Muscle layer of colon (tissue), 2 donors: Measurements from ENCODE around the gene LRRK1.
"Not testable (repeated sequence)": the region's sequence is repeated elsewhere in the genome, so short reads cannot be mapped to it uniquely, and the experiment has no call there.

Experiments
- H3K27ac ChIP-seq: one replicate; pipeline ENCODE4 v1.7.0; 2013; ENCODE audit warnings: low read depth, mild to moderate bottlenecking, low read length, moderate library complexity
- H3K27me3 ChIP-seq, 2 donors: one replicate each; pipeline ENCODE4 v1.7.0; 2013; ENCODE audit warnings: low read length in 2 of 2, mild to moderate bottlenecking in 2 of 2; ENCODE audit not compliant: insufficient read depth in 2 of 2, control insufficient read depth in 1 of 2
- H3K36me3 ChIP-seq: one replicate; pipeline ENCODE4 v1.7.0; 2013; ENCODE audit warnings: mild to moderate bottlenecking, low read length; ENCODE audit not compliant: insufficient read depth
- H3K4me1 ChIP-seq: one replicate; pipeline ENCODE4 v1.7.0; 2013; ENCODE audit warnings: mild to moderate bottlenecking, low read length; ENCODE audit not compliant: insufficient read depth
- H3K4me3 ChIP-seq, 2 donors: one replicate each; pipeline ENCODE4 v1.7.0; 2013; ENCODE audit warnings: low read length in 2 of 2, low read depth in 1 of 2, mild to moderate bottlenecking in 1 of 2, moderate library complexity in 1 of 2
- H3K9ac ChIP-seq: one replicate; pipeline ENCODE4 v1.7.0; 2013; ENCODE audit warnings: low read length
- H3K9me3 ChIP-seq: one replicate; pipeline ENCODE4 v1.7.0; 2013; ENCODE audit warnings: mild to moderate bottlenecking, low read length
- donor health status: abdominal sarcoma.
- donor health status: Adenocarcinoma of cecum.

Gene LRRK1

GRCh38 chr15:101068523-101068960 lies 149.4 kb downstream of the LRRK1 start:
- Histone ChIP-seq H3K27me3 (no peaks in the 10 kb centered on the region), H3K4me3 (no peak overlapping the region), H3K4me1 (peaks cover 8% of the 10 kb centered on the region), H3K9me3 (no peaks in the 10 kb centered on the region), H3K36me3 (no peaks in the 10 kb centered on the region), H3K27ac (no peak overlapping the region), H3K9ac (no peak overlapping the region)

GRCh38 chr15:101068961-101069653 lies 149.9 kb downstream of the LRRK1 start:
- no peak overlapping the region for H3K9ac ChIP-seq
- no peaks in the 10 kb centered on the region for H3K36me3 ChIP-seq
- peaks cover 6% of the 10 kb centered on the region for H3K4me1 ChIP-seq
- no peak overlapping the region for H3K27ac ChIP-seq
- no peak overlapping the region for H3K4me3 ChIP-seq
- H3K27me3 ChIP-seq = no peaks in the 10 kb centered on the region
- no peaks in the 10 kb centered on the region for H3K9me3 ChIP-seq

GRCh38 chr15:101069654-101069973 lies 150.5 kb downstream of the LRRK1 start:
- peaks cover 1% of the 10 kb centered on the region for H3K4me1 ChIP-seq
- H3K9me3 ChIP-seq = no peaks in the 10 kb centered on the region
- no peaks in the 10 kb centered on the region for H3K36me3 ChIP-seq
- no peak overlapping the region for H3K9ac ChIP-seq
- H3K27me3 ChIP-seq = no peaks in the 10 kb centered on the region
- no peak overlapping the region for H3K27ac ChIP-seq
- H3K4me3 ChIP-seq = no peak overlapping the region

- Histone ChIP-seq H3K4me3 (no peak overlapping the region), H3K27me3 (no peaks in the 10 kb centered on the region), H3K4me1 (no peaks in the 10 kb centered on the region), H3K36me3 (no peaks in the 10 kb centered on the region), H3K9ac (no peak overlapping the region), H3K9me3 (no peaks in the 10 kb centered on the region), H3K27ac (no peak overlapping the region)
These were observed 150.9 kb downstream of the LRRK1 start for GRCh38 chr15:101070024-101070423.

- no peaks in the 10 kb centered on the region for H3K27me3 ChIP-seq
- no peaks in the 10 kb centered on the region for H3K4me1 ChIP-seq
- no peak overlapping the region for H3K4me3 ChIP-seq
- H3K9ac ChIP-seq = no peak overlapping the region
- H3K36me3 ChIP-seq = no peaks in the 10 kb centered on the region
- H3K9me3 ChIP-seq = no peaks in the 10 kb centered on the region
- no peak overlapping the region for H3K27ac ChIP-seq
These were observed 151.5 kb downstream of the LRRK1 start for GRCh38 chr15:101070502-101071273.

- H3K4me3 ChIP-seq = no peak overlapping the region
These were observed 152.5 kb downstream of the LRRK1 start for GRCh38 chr15:101071651-101072050.

GRCh38 chr15:101072235-101072634 lies 153.1 kb downstream of the LRRK1 start:
- H3K4me1 ChIP-seq = not testable (repeated sequence)

More at GRCh38 chr15:101071651-101072050, 152.5 kb downstream of the LRRK1 start:
- no peak overlapping the region for H3K9ac ChIP-seq
- H3K27me3 ChIP-seq = no peaks in the 10 kb centered on the region
- H3K4me1 ChIP-seq = no peaks in the 10 kb centered on the region
- no peaks in the 10 kb centered on the region for H3K9me3 ChIP-seq
- H3K36me3 ChIP-seq = no peaks in the 10 kb centered on the region
- no peak overlapping the region for H3K27ac ChIP-seq

GRCh38 chr15:101077806-101078668 lies 158.9 kb downstream of the LRRK1 start:
- H3K4me3 ChIP-seq, H3K4me1 ChIP-seq, H3K27me3 ChIP-seq, H3K9me3 ChIP-seq, H3K27ac ChIP-seq, H3K36me3 ChIP-seq, H3K9ac ChIP-seq: not testable (repeated sequence)

More at GRCh38 chr15:101072235-101072634, 153.1 kb downstream of the LRRK1 start:
- H3K9me3 ChIP-seq, H3K27me3 ChIP-seq, H3K27ac ChIP-seq, H3K9ac ChIP-seq, H3K4me3 ChIP-seq, H3K36me3 ChIP-seq: not testable (repeated sequence)

GRCh38 chr15:101078669-101079323 lies 159.6 kb downstream of the LRRK1 start:
- H3K4me3 ChIP-seq = no peak overlapping the region

GRCh38 chr15:101081900-101082299 lies 162.7 kb downstream of the LRRK1 start:
- Histone ChIP-seq H3K9me3 (no peaks in the 10 kb centered on the region), H3K36me3 (no peaks in the 10 kb centered on the region), H3K4me1 (peaks cover 14% of the 10 kb centered on the region), H3K4me3 (no peak overlapping the region), H3K27me3 (no peaks in the 10 kb centered on the region), H3K9ac (no peak overlapping the region), H3K27ac (no peak overlapping the region)

More at GRCh38 chr15:101078669-101079323, 159.6 kb downstream of the LRRK1 start:
- no peak overlapping the region for H3K27ac ChIP-seq
- peaks cover 14% of the 10 kb centered on the region for H3K4me1 ChIP-seq
- no peaks in the 10 kb centered on the region for H3K36me3 ChIP-seq
- H3K9ac ChIP-seq = no peak overlapping the region
- H3K9me3 ChIP-seq = no peaks in the 10 kb centered on the region
- H3K27me3 ChIP-seq = no peaks in the 10 kb centered on the region
